H9 (cell line): ENCODE results near the gene CYB5B. TPM values are rescaled to one million over a fixed set of nuclear protein-coding genes. Genes with fewer than 3 reads are reported as not detected.

Source experiments
- DNase-seq: peaks from one replicate; pipeline ENCODE4 v3.0.0-alpha.2; 2017
- H2AFZ ChIP-seq: one replicate; pipeline ENCODE4 v1.6.1; 2013; ENCODE audit warnings: mild to moderate bottlenecking, low read length, control low read depth, moderate library complexity
- H2AK5ac ChIP-seq: 2 replicates; pipeline ENCODE4 v1.6.1; 2013; ENCODE audit warnings: low read length, control low read depth, mixed read lengths; ENCODE audit not compliant: insufficient read length
- H2BK120ac ChIP-seq: one replicate; pipeline ENCODE4 v1.6.1; 2013; ENCODE audit warnings: low read depth, mild to moderate bottlenecking, low read length, control low read depth, inconsistent platforms; ENCODE audit not compliant: poor library complexity, severe bottlenecking
- H2BK12ac ChIP-seq: 2 replicates; pipeline ENCODE4 v1.6.1; 2013; ENCODE audit warnings: low read length, control low read depth, mixed read lengths, low read depth; ENCODE audit not compliant: insufficient read length
- H2BK15ac ChIP-seq: 2 replicates; pipeline ENCODE4 v1.6.1; 2013; ENCODE audit warnings: low read depth, low read length, control low read depth
- H2BK20ac ChIP-seq: one replicate; pipeline ENCODE4 v1.6.1; 2013; ENCODE audit warnings: low read depth, mild to moderate bottlenecking, low read length, control low read depth, inconsistent platforms; ENCODE audit not compliant: poor library complexity, severe bottlenecking
- H2BK5ac ChIP-seq: 2 replicates; pipeline ENCODE4 v1.6.1; 2013; ENCODE audit warnings: low read length, control low read depth, mixed read lengths; ENCODE audit not compliant: insufficient read length
- H3K14ac ChIP-seq: 2 replicates; pipeline ENCODE4 v1.6.1; 2013; ENCODE audit warnings: low read length, control low read depth; ENCODE audit not compliant: insufficient read depth
- H3K18ac ChIP-seq: 2 replicates; pipeline ENCODE4 v1.6.1; 2013; ENCODE audit warnings: low read depth, mild to moderate bottlenecking, mixed read lengths, low read length, control low read depth; ENCODE audit not compliant: insufficient read length
- H3K23ac ChIP-seq: 2 replicates; pipeline ENCODE4 v1.6.1; 2013; ENCODE audit warnings: low read length, control low read depth, mixed read lengths, low read depth; ENCODE audit not compliant: insufficient read length
- H3K23me2 ChIP-seq: 2 replicates; pipeline ENCODE4 v1.6.1; 2013; ENCODE audit warnings: low read depth, mild to moderate bottlenecking, mixed read lengths, low read length, control low read depth; ENCODE audit not compliant: insufficient read length, poor library complexity, severe bottlenecking
- H3K27ac ChIP-seq: 2 replicates; pipeline ENCODE4 v1.5.1; 2013; ENCODE audit warnings: low read length, control low read depth, mixed read lengths, low read depth; ENCODE audit not compliant: insufficient read length
- H3K27me3 ChIP-seq: 2 replicates; pipeline ENCODE4 v1.6.1; 2013; ENCODE audit warnings: low read length, control low read depth, inconsistent platforms; ENCODE audit not compliant: insufficient read depth
- H3K4ac ChIP-seq: 2 replicates; pipeline ENCODE4 v1.6.1; 2013; ENCODE audit warnings: low read depth, mild to moderate bottlenecking, control low read depth, inconsistent platforms, low read length, moderate library complexity
- H3K4me1 ChIP-seq: 2 replicates; pipeline ENCODE4 v1.6.1; 2013; ENCODE audit warnings: low read length, control low read depth, inconsistent platforms; ENCODE audit not compliant: insufficient read depth
- H3K4me2 ChIP-seq: 2 replicates; pipeline ENCODE4 v1.6.1; 2013; ENCODE audit warnings: low read length, control low read depth, mixed read lengths; ENCODE audit not compliant: insufficient read length, insufficient read depth
- H3K56ac ChIP-seq: 2 replicates; pipeline ENCODE4 v1.6.1; 2013; ENCODE audit warnings: low read depth, mild to moderate bottlenecking, mixed read lengths, low read length, control low read depth; ENCODE audit not compliant: insufficient read length
- H3K79me1 ChIP-seq: 2 replicates; pipeline ENCODE4 v1.6.1; 2013; ENCODE audit warnings: low read depth, mild to moderate bottlenecking, moderate library complexity, low read length, control low read depth, inconsistent platforms; ENCODE audit not compliant: insufficient read depth, poor library complexity, severe bottlenecking
- H3K79me2 ChIP-seq: 2 replicates; pipeline ENCODE4 v1.6.1; 2013; ENCODE audit warnings: low read length, control low read depth, inconsistent platforms; ENCODE audit not compliant: insufficient read depth
- H3K9ac ChIP-seq: 2 replicates; pipeline ENCODE4 v1.6.1; 2013; ENCODE audit warnings: low read length, control low read depth, mixed read lengths; ENCODE audit not compliant: insufficient read length; ENCODE audit errors: extremely low read depth
- H3K9me3 ChIP-seq: one replicate; pipeline ENCODE4 v1.6.1; 2013; ENCODE audit warnings: low read depth, low read length, inconsistent platforms; ENCODE audit not compliant: control insufficient read depth
- H3T11ph ChIP-seq: one replicate; pipeline ENCODE4 v1.6.1; 2013; ENCODE audit warnings: mild to moderate bottlenecking, low read length, control low read depth, inconsistent platforms
- H4K20me1 ChIP-seq: one replicate; pipeline ENCODE4 v1.6.1; 2013; ENCODE audit not compliant: control insufficient read depth, insufficient read length, insufficient read depth
- H4K5ac ChIP-seq: 2 replicates; pipeline ENCODE4 v1.6.1; 2013; ENCODE audit warnings: low read depth, mild to moderate bottlenecking, mixed read lengths, low read length, control low read depth; ENCODE audit not compliant: insufficient read length
- H4K8ac ChIP-seq: replicated peaks from 2 replicates; pipeline ENCODE4 v1.6.1; 2013; ENCODE audit warnings: low read length, control low read depth, mixed read lengths, low read depth; ENCODE audit not compliant: insufficient read length
- H4K91ac ChIP-seq: 2 replicates; pipeline ENCODE4 v1.6.1; 2013; ENCODE audit warnings: low read depth, mild to moderate bottlenecking, moderate library complexity, mixed read lengths, low read length, control low read depth; ENCODE audit not compliant: insufficient read length
- H3K27ac Mint-ChIP-seq, 3 experiments: 2 replicates in 2 of 3; 3 replicates in 1 of 3; pipeline ENCODE4 v1.8.0; 2020 to 2021; ENCODE audit warnings: mixed read lengths in 3 of 3, mild to moderate bottlenecking in 1 of 3, moderate library complexity in 1 of 3
- H3K27me3 Mint-ChIP-seq: 2 replicates; pipeline ENCODE4 v1.8.0; 2021; ENCODE audit warnings: low read depth, mild to moderate bottlenecking, moderate library complexity, mixed read lengths
- H3K36me3 Mint-ChIP-seq, 3 experiments: 2 replicates in 2 of 3; 3 replicates in 1 of 3; pipeline ENCODE4 v1.8.0; 2020 to 2021; ENCODE audit warnings: low read depth in 3 of 3, mixed read lengths in 3 of 3; ENCODE audit not compliant: insufficient read depth in 1 of 3
- H3K4me1 Mint-ChIP-seq, 2 experiments: 2 replicates each; pipeline ENCODE4 v1.8.0; 2020; ENCODE audit warnings: mixed read lengths in 2 of 2
- H3K4me3 Mint-ChIP-seq, 2 experiments: 2 replicates in 1 of 2; 3 replicates in 1 of 2; pipeline ENCODE4 v1.8.0; 2020 to 2021; ENCODE audit warnings: mild to moderate bottlenecking in 2 of 2, mixed read lengths in 2 of 2, moderate library complexity in 1 of 2
- H3K9me3 Mint-ChIP-seq, 2 experiments: 2 replicates in 1 of 2; 3 replicates in 1 of 2; pipeline ENCODE4 v1.8.0; 2020; ENCODE audit warnings: mild to moderate bottlenecking in 2 of 2, mixed read lengths in 2 of 2, moderate library complexity in 1 of 2
- WGBS: extraction: QIAGEN DNeasy Blood & Tissue Kit; methylation state at CpG from one replicate; pipeline ENCODE4 v1.1.7; 2013; ENCODE audit warnings: missing lambda C conversion rate, low lambda C conversion rate, mixed read lengths; ENCODE audit not compliant: insufficient read length; ENCODE audit errors: extremely low coverage; 5-methylcytosine and 5-hydroxymethylcytosine counted together
- total RNA-seq: library from RNA; stranded (reverse); gene quantifications from 2 replicates; pipeline ENCODE4 v1.2.1, GENCODE V29; 2021
- TF ChIP-seq, protein P1 (sequence below): fragments of 200-600 bp; sonication (generic); conservative IDR thresholded peaks from 3 replicates; pipeline ENCODE4 v1.8.0; 2021; ENCODE audit warnings: antibody characterized with exemption, mild to moderate bottlenecking

Gene CYB5B
- total RNA-seq, 1 experiment from 2014 or later: 126 TPM

DNA sequence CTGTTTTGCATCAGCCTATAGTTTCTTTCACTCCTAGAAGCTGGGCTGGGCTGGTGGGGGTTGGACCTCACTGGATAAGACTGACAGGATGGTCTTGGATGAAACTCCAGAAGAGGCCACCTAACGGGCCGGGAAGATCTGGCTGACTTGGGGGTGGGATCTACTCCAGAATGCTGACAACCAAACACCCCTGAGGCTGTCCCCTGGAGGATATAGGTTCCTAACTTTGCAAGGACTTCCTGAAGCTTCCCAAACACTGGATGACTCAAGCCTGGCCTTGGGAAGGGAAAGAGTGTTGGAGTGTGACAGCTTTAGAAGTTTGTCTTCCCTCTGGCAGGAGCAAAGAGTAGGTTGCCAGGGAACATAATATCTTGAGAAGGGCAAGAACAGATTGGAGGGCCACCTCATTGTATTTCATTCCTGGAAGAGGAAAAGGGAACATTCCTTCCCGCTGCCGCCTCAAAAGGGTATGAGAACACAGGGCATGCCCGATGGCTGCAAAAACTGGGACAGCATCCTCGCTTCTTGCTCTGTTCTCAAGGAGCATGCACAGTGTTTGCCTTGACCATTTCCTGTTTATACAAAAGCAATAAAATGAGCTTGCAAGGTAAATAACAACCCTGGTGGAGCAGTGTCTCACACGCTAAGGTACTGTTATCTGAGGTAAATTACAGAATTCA is 6.8 kb upstream of the CYB5B start:
- no peak overlapping the region for H3K27ac ChIP-seq
- no peak overlapping the region for H3K9ac ChIP-seq
- H3K4me1 ChIP-seq: peaks cover 3% of the 10 kb centered on the region; the same call in 1 of the 2 replicates
- H3T11ph ChIP-seq: no peak overlapping the region
- H3K27me3 Mint-ChIP-seq: no peaks in the 10 kb centered on the region
- TF ChIP-seq, protein P1, sequence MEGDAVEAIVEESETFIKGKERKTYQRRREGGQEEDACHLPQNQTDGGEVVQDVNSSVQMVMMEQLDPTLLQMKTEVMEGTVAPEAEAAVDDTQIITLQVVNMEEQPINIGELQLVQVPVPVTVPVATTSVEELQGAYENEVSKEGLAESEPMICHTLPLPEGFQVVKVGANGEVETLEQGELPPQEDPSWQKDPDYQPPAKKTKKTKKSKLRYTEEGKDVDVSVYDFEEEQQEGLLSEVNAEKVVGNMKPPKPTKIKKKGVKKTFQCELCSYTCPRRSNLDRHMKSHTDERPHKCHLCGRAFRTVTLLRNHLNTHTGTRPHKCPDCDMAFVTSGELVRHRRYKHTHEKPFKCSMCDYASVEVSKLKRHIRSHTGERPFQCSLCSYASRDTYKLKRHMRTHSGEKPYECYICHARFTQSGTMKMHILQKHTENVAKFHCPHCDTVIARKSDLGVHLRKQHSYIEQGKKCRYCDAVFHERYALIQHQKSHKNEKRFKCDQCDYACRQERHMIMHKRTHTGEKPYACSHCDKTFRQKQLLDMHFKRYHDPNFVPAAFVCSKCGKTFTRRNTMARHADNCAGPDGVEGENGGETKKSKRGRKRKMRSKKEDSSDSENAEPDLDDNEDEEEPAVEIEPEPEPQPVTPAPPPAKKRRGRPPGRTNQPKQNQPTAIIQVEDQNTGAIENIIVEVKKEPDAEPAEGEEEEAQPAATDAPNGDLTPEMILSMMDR: no peak
- no peak overlapping the region for H3K14ac ChIP-seq
- H4K20me1 ChIP-seq: no peaks in the 10 kb centered on the region
- no peak overlapping the region for H2BK5ac ChIP-seq
- H3K27me3 ChIP-seq: no peaks in the 10 kb centered on the region
- no peak overlapping the region for H2AK5ac ChIP-seq
- no peak overlapping the region for H3K56ac ChIP-seq
- peak overlapping the region; percentile 65 for H2AFZ ChIP-seq
- H3K27ac Mint-ChIP-seq: no peak overlapping the region
- no CpG with 5 or more reads among the region's 7 CpGs for WGBS
- no peaks in the 10 kb centered on the region for H3K79me2 ChIP-seq
- H2BK120ac ChIP-seq: no peak overlapping the region
- H3K79me1 ChIP-seq: no peaks in the 10 kb centered on the region
- DNase-seq: peak; percentile 79
- H3K4me2 ChIP-seq: no peak overlapping the region
- no peak overlapping the region for H4K8ac ChIP-seq
- no peak overlapping the region for H2BK20ac ChIP-seq
- no peaks in the 10 kb centered on the region for H3K23me2 ChIP-seq
- H3K9me3 ChIP-seq: no peaks in the 10 kb centered on the region
- H3K23ac ChIP-seq: no peak overlapping the region
- H3K9me3 Mint-ChIP-seq: no peaks in the 10 kb centered on the region
- H2BK12ac ChIP-seq: no peak overlapping the region
- H4K91ac ChIP-seq: no peak overlapping the region
- peaks cover 7 to 9% of the 10 kb centered on the region in 2 experiments for H3K4me1 Mint-ChIP-seq
- no peaks in the 10 kb centered on the region for H3K36me3 Mint-ChIP-seq
- no peak overlapping the region for H4K5ac ChIP-seq
- no peak overlapping the region for H3K18ac ChIP-seq
- H3K4ac ChIP-seq: no peak overlapping the region
- no peak overlapping the region for H2BK15ac ChIP-seq
- no peak overlapping the region; a peak in 1 of 5 replicates for H3K4me3 Mint-ChIP-seq
